HUES6 (cell line): ENCODE measurements around the gene BMAL1.

ENCODE experiments used
- H3K27ac ChIP-seq: 2 replicates; pipeline ENCODE4 v1.7.0; 2013; ENCODE audit warnings: low read depth, mild to moderate bottlenecking, low read length, inconsistent platforms
- H3K27me3 ChIP-seq: 2 replicates; pipeline ENCODE4 v1.6.1; 2013; ENCODE audit warnings: low read length; ENCODE audit not compliant: control insufficient read depth, insufficient read depth
- H3K36me3 ChIP-seq: 2 replicates; pipeline ENCODE4 v1.6.1; 2013; ENCODE audit warnings: low read length; ENCODE audit not compliant: control insufficient read depth, insufficient read depth
- H3K4me1 ChIP-seq: 2 replicates; pipeline ENCODE4 v1.6.1; 2013; ENCODE audit warnings: low read length; ENCODE audit not compliant: control insufficient read depth, insufficient read depth
- H3K4me3 ChIP-seq: 2 replicates; pipeline ENCODE4 v1.5.1; 2013; ENCODE audit warnings: low read depth, low read length
- H3K9ac ChIP-seq: one replicate; pipeline ENCODE4 v1.6.1; 2013; ENCODE audit warnings: mild to moderate bottlenecking, low read length
- H3K9me3 ChIP-seq: 2 replicates; pipeline ENCODE4 v1.6.1; 2013; ENCODE audit warnings: low read depth, low read length; ENCODE audit not compliant: control insufficient read depth, insufficient read depth

The BMAL1 gene

DNA sequence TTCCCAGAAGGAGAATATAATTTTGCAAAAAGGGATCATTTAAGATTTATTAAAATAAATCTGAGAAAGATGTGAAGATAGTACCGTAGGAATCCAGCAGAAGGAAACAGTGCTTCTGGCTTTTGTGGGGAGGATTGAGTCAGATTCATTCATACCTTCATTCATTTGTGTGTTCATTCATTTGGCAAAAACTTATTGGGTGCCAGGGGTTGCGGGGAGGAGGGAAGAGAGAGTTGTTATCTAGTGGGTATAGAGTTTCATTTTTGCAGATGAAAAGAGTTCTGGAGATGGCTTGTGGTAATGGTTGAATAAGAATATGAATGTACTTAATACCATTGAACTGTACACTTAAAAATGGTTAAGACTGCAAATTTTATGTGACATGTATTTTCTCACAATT is 31.1 kb downstream of the BMAL1 start:
- Histone ChIP-seq H3K36me3 (no peaks in the 10 kb centered on the region), H3K4me3 (no peak overlapping the region), H3K9me3 (no peaks in the 10 kb centered on the region), H3K4me1 (peaks cover 5% of the 10 kb centered on the region; the same call in 1 of the 2 replicates), H3K9ac (no peak overlapping the region), H3K27ac (no peak overlapping the region), H3K27me3 (no peaks in the 10 kb centered on the region)

DNA sequence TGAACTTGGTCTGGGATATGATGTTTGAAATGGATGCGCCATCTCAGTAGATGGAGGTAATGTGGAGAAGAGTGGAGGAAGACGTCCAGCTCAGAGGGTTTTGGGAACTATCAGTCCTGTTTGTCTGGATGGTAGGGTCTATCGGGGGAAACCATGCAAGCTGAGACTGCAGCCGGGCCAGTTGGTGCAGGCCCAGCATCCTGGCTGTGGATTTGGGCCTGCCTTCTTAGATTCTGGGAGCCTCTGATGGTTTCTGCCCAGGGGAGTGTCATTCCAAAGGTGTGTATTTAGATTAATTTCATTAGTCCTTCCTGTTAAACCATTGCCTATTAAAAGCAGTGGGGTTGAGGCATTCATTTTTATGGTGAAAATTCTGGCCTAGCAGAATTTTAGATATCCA is 31.6 kb downstream of the BMAL1 start:
- no peak overlapping the region for H3K4me3 ChIP-seq
- no peaks in the 10 kb centered on the region for H3K36me3 ChIP-seq
- no peaks in the 10 kb centered on the region for H3K9me3 ChIP-seq
- H3K9ac ChIP-seq, result no peak overlapping the region
- H3K27me3 ChIP-seq, result no peaks in the 10 kb centered on the region
- H3K27ac ChIP-seq, result no peak overlapping the region
- peaks cover 8% of the 10 kb centered on the region; the same call in 1 of the 2 replicates for H3K4me1 ChIP-seq

DNA sequence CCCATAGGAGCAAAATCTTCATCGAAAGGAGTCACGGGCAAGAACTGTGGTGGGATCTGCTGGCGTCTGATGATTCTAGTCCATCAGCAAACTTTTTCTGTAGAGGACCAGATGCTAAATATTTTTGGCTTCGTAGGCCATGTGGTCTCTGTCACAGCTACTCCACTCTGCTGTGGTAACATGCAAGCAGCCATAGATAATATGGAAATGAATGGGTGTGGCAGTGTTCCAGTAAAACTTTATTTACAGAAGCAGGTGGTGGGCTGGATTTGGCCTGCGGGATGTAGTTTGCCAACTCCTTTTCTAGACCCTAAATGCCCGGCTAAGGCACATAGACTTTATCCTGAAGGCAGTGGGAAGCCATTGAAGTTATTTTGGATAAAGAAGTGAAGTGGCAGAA is 32.9 kb downstream of the BMAL1 start:
- no peaks in the 10 kb centered on the region for H3K9me3 ChIP-seq
- peaks cover 17% of the 10 kb centered on the region; the same call in 1 of the 2 replicates for H3K4me1 ChIP-seq
- H3K4me3 ChIP-seq, result no peak overlapping the region
- no peaks in the 10 kb centered on the region for H3K36me3 ChIP-seq
- no peak overlapping the region for H3K27ac ChIP-seq
- no peaks in the 10 kb centered on the region for H3K27me3 ChIP-seq
- H3K9ac ChIP-seq, result no peak overlapping the region

DNA sequence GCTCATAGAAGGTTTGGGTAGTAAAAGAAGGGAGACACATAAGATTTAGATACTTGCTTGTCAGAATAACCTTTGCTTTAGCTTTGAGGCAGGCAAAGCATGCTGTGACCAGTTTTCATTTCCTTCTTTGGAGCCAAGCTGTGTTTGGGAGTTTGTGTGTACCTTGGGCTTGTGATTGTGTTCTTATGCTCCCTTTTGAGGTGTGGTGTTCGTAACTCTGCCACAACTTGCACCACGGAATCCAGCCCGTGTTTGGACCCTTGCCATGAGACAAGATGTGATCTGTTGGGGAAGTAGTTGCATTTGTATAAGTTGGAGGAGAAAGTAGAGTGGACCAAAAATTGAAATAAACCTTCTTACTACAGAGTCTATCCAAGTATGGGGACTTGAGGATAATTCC is 34.0 kb downstream of the BMAL1 start:
- H3K4me1 ChIP-seq, result peaks cover 17% of the 10 kb centered on the region; the same call in 1 of the 2 replicates
- no peak overlapping the region for H3K9ac ChIP-seq
- H3K27ac ChIP-seq, result no peak overlapping the region
- no peaks in the 10 kb centered on the region for H3K9me3 ChIP-seq
- H3K27me3 ChIP-seq, result no peaks in the 10 kb centered on the region
- H3K36me3 ChIP-seq, result no peaks in the 10 kb centered on the region
- H3K4me3 ChIP-seq, result no peak overlapping the region

DNA sequence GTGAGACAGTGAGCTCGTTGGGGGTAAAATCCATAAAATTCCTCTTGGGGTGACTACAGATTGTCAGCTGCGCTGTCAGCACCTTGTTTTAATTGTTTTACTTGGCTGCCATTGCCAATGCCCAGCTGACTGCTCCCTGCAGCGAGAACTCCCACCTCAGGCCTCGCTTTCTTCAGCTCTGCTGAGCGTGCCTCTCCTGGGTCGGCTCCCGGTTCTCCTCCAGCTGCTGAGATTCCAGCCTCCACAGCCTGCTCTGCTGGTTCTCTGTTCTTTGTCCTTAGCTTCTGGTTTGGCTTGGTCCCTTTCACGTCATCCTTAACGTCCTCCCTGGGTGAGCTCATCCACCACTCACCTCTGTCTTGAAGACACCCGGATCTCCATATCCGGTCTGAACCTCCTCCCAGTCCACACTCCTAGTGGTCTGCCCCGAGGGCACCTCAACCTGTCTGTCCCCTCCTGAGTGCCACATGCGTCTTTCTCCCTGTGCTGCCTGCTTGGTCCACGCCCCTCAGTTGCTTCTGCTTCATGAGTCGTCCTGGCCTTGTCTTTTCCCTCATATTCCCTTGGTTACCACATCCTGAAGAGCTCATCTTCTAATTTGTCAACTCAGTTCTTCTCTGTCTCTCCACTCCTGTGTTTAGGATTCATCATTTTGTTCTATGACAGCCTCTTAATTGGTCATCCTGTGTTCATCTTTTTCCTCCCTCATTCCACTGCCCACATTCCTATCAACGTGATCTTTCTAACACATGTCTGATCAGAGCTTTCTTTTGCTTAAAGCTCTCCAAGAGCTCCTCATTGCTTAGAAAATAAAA is 35.6 kb downstream of the BMAL1 start:
- Histone ChIP-seq H3K27me3 (no peaks in the 10 kb centered on the region), H3K9me3 (no peaks in the 10 kb centered on the region), H3K27ac (no peak overlapping the region), H3K36me3 (no peaks in the 10 kb centered on the region), H3K4me1 (peaks cover 17% of the 10 kb centered on the region; the same call in 1 of the 2 replicates), H3K4me3 (no peak overlapping the region), H3K9ac (no peak overlapping the region)

DNA sequence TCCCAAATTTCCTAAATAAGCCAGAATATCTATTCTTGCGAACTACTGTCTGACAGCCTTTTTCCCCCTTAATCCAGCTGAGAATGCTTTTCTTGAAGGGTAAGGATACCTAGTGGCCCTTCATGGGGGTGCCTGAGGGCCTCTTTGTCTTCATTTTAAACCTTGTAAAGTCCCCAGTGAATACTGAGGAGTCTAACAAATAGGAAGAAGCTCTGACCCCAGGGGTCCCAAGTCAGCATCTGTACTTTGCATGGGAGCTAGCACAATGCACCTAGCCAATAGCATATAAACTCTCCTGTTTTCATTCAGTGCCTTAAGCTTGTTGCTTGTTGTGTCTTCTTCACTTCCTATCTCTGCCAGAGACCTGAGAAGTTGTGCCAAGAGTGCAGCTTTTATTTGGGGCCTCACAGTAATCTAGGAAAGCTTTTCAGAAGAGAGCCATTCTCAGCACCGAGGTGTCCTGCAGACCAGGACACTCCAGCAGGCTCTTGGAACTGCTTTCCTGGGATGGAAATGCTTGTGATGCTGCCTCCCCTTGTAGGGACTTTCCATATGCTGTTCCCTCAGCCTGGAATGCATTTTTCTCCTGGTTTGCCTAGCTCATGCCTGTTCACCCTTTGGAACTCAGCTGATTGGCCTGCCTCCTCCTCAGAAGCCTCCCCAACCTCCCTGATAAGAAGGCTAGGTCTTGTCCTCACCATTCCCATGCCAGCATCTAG is 37.2 kb downstream of the BMAL1 start:
- Histone ChIP-seq H3K9ac (no peak overlapping the region), H3K27me3 (no peaks in the 10 kb centered on the region), H3K4me3 (no peak overlapping the region), H3K36me3 (no peaks in the 10 kb centered on the region), H3K27ac (no peak overlapping the region), H3K4me1 (peaks cover 17% of the 10 kb centered on the region; the same call in 1 of the 2 replicates), H3K9me3 (no peaks in the 10 kb centered on the region)

DNA sequence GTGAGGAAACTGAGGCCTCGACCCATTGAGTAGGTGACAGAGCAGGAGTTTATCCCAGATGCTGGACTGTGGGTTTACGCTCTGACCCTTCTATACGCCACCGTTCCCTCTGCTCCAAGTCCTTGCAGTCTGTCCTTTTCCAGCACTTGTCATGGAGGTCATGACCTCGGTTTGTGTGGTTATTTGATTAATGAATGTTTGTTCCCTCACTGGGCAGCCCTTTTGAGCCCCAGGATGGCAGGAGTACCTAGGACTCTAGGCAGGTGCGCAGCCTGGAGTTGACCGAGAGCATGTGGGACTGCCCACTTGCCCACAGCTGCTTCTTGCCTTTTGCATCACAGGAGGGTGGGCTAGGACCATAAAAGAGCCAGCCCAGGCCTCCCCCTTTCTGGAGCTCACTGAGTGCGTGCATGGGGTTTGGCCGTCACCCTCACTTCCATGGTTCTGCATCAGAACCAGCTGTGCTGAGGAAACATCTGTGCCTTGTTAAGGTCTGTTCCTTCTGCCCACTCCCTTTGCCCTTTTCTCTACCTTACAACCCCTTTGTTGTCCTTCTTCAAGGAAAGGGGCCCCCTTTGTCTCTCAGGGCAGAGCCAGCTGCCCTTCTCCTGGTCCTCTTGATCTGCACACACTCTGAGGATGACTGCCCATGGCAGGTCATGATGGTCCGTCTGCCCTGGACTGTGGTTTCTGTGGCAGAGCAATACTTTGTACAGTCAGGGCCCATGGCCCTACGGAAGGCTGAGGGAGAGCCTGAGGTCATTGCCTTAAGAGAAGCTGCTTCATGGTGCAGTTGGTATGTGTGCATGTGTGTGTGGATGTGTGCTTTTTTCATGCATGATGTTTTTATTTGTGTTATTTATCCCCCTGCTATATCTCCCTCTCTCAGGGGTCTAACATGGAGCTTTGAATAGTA is 38.2 kb downstream of the BMAL1 start:
- Histone ChIP-seq H3K9me3 (no peaks in the 10 kb centered on the region), H3K27ac (no peak overlapping the region), H3K9ac (no peak overlapping the region), H3K36me3 (no peaks in the 10 kb centered on the region), H3K4me3 (no peak overlapping the region), H3K4me1 (peaks cover 17% of the 10 kb centered on the region; the same call in 1 of the 2 replicates), H3K27me3 (no peaks in the 10 kb centered on the region)

DNA sequence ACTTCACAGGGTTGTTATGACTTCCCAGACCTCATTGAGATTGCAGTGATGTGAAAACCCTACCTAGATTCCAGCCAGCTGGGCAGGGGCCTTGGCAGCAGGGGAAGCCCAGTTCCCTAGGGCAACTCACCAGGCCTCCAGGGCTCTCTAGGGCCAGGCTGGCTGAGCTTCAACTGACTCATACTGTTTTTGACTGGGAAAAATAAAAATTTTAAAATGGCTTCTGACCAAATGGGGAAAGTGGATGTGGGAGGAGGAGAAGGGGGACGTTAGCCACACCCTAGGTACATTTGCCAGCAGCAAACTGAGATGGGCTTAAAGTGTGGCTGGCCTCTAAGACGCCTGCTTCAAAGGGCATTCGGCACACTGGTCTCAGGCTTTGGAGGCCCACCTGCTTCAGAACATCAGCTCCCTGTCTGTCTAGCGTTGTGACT is 39.0 kb downstream of the BMAL1 start:
- H3K27me3 ChIP-seq, result no peaks in the 10 kb centered on the region
- no peak overlapping the region for H3K4me3 ChIP-seq
- H3K9ac ChIP-seq, result no peak overlapping the region
- peaks cover 17% of the 10 kb centered on the region; the same call in 1 of the 2 replicates for H3K4me1 ChIP-seq
- no peak overlapping the region for H3K27ac ChIP-seq
- H3K36me3 ChIP-seq, result no peaks in the 10 kb centered on the region
- H3K9me3 ChIP-seq, result no peaks in the 10 kb centered on the region

DNA sequence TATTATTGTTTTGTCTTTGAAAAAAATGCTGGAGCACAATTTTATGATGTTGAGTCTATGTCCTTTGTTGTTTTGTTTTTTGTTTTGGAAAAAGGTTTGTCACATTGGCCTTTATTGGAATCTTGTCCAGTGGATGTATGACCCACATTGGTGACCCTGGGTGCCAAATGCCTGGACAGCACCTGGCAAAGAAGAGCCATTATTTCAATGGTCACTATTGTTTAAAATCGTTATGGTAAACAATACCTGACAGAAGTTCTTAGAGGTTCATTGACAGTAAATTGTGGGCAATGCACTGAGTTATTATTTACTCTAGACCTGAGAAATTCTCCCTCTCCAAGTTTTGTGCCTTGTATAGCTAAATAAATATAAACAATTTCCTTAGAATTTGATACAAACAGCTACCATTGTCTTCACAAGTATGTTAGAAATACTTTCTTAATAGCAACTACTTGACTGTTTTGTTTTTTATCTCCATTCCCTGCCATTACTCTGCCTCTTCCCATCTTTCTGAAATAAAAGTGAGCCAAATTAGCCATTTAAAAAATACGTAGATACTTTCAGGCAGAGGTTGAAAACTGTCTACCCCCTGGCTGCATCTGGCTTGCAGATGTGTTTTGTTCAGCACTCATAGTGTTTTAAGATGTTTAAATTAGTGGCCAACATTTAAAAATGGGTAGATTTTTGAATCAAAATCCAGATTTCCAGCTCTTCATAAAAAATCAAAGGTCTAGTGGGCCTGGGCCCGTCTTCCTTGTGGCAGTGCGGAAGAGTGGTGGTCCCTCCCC is 39.9 kb downstream of the BMAL1 start:
- Histone ChIP-seq H3K4me3 (no peak overlapping the region), H3K27ac (no peak overlapping the region), H3K9me3 (no peaks in the 10 kb centered on the region), H3K9ac (no peak overlapping the region), H3K27me3 (no peaks in the 10 kb centered on the region), H3K36me3 (no peaks in the 10 kb centered on the region), H3K4me1 (peaks cover 17% of the 10 kb centered on the region; the same call in 1 of the 2 replicates)
